Prostate gland (tissue), 2 donors: ENCODE data around the gene UPF3B.
"Not testable (repeated sequence)": the region's sequence is repeated elsewhere in the genome, so short reads cannot be mapped to it uniquely, and the experiment has no call there.

Experiments
- CTCF ChIP-seq, 4 experiments: fragments of 200-600 bp in 2 of 4; fragments of 450-650 bp in 2 of 4; sonication (generic) in 2 of 4; IDR thresholded peaks; 1 replicate in 3 of 4; 2 replicates in 1 of 4; pipeline ENCODE4 v1.5.1; 2016 to 2019; ENCODE audit warnings: antibody characterized with exemption in 4 of 4, mild to moderate bottlenecking in 2 of 4, moderate library complexity in 2 of 4
- POLR2A ChIP-seq: fragments of 450-650 bp; IDR thresholded peaks from one replicate; pipeline ENCODE4 v1.6.1; 2016; ENCODE audit warnings: antibody characterized with exemption, mild to moderate bottlenecking

GRCh38 chrX:119891961-119892692 is 39.4 kb upstream of the UPF3B start:
- TF ChIP-seq CTCF (IDR thresholded peaks at IDR 0.05); POLR2A: not testable (repeated sequence)
